HEK293 (cell line): ENCODE data around the gene CTNNBL1.
A peak's percentile ranks its signal among the peaks of the same experiment; 100 is the strongest.

Experiments used
- CTCF ChIA-PET: fragments of 350-600 bp; formaldehyde crosslinking; extraction: SDS; loops from one replicate; lab custom pipeline; 2021; ENCODE audit warnings: antibody characterized with exemption; lab: Yijun Ruan, JAX
- POLR2A ChIA-PET: fragments of 300-600 bp; formaldehyde crosslinking; extraction: SDS; loops from one replicate; lab custom pipeline; 2020; ENCODE audit warnings: antibody characterized with exemption, inconsistent platforms; lab: Yijun Ruan, JAX
- H3K27ac ChIP-seq: fragments of 200-500 bp; sonication (Bioruptor generic); 2 replicates; pipeline ENCODE4 v1.5.1; 2014; ENCODE audit warnings: low read depth, low read length, control low read depth, inconsistent platforms; ENCODE audit errors: extremely low read depth
- H3K36me3 ChIP-seq, 2 experiments: fragments of 200-500 bp in 1 of 2; sonication (Bioruptor generic) in 1 of 2; 1 replicate in 1 of 2; 2 replicates in 1 of 2; pipeline ENCODE4 v1.5.1; 2014 to 2017; ENCODE audit warnings: inconsistent platforms in 2 of 2, low read length in 2 of 2; ENCODE audit not compliant: control insufficient read depth in 2 of 2, insufficient read depth in 1 of 2
- H3K4me1 ChIP-seq: fragments of 200-500 bp; sonication (Bioruptor generic); 2 replicates; pipeline ENCODE4 v1.5.1; 2014; ENCODE audit warnings: mild to moderate bottlenecking, low read length, inconsistent platforms; ENCODE audit not compliant: control insufficient read depth, insufficient read depth
- H3K4me3 ChIP-seq: 2 replicates; pipeline ENCODE4 v1.5.1; 2011; ENCODE audit warnings: low read depth, mild to moderate bottlenecking, control low read depth, low read length, moderate library complexity
- H3K9me3 ChIP-seq: fragments of 200-500 bp; sonication (Bioruptor generic); 2 replicates; pipeline ENCODE4 v1.5.1; 2014; ENCODE audit warnings: low read depth, low read length, inconsistent platforms; ENCODE audit not compliant: control insufficient read depth, insufficient read depth
- BCL11B ChIP-seq: fragments of 450-650 bp; formaldehyde crosslinking; IDR thresholded peaks from 2 replicates; pipeline ENCODE4 v1.5.1; 2016; ENCODE audit warnings: low read depth, missing biosample characterization, missing genetic modification characterization
- GLIS1 ChIP-seq: fragments of 450-650 bp; formaldehyde crosslinking; IDR thresholded peaks from 2 replicates; pipeline ENCODE4 v1.5.1; 2016; ENCODE audit warnings: missing biosample characterization, missing genetic modification characterization
- HOXC10 ChIP-seq: sonication (generic); formaldehyde crosslinking; IDR thresholded peaks from 2 replicates; pipeline ENCODE4 v1.8.1; 2023; ENCODE audit warnings: mild to moderate bottlenecking, missing genetic modification reagents
- KLF8 ChIP-seq: fragments of 450-650 bp; formaldehyde crosslinking; IDR thresholded peaks from 2 replicates; pipeline ENCODE4 v1.5.1; 2016; ENCODE audit warnings: missing biosample characterization, missing genetic modification characterization
- PRDM6 ChIP-seq: fragments of 450-650 bp; formaldehyde crosslinking; IDR thresholded peaks from 2 replicates; pipeline ENCODE4 v1.5.1; 2017; ENCODE audit warnings: missing biosample characterization, missing genetic modification characterization
- SCRT1 ChIP-seq: fragments of 450-650 bp; formaldehyde crosslinking; IDR thresholded peaks from 2 replicates; pipeline ENCODE4 v1.5.1; 2016; ENCODE audit warnings: missing biosample characterization, missing genetic modification characterization, borderline replicate concordance
- SCRT2 ChIP-seq: fragments of 450-650 bp; formaldehyde crosslinking; IDR thresholded peaks from 2 replicates; pipeline ENCODE4 v1.5.1; 2016; ENCODE audit warnings: missing biosample characterization, missing genetic modification characterization
- TRIM28 ChIP-seq: IDR thresholded peaks from 2 replicates; pipeline ENCODE4 v1.6.1; 2011; ENCODE audit warnings: low read length, control low read depth, borderline replicate concordance
- ZBTB21 ChIP-seq: fragments of 450-650 bp; formaldehyde crosslinking; IDR thresholded peaks from 2 replicates; pipeline ENCODE4 v1.5.1; 2017; ENCODE audit warnings: missing biosample characterization, missing genetic modification characterization
- ZEB2 ChIP-seq: fragments of 450-650 bp; formaldehyde crosslinking; IDR thresholded peaks from 2 replicates; pipeline ENCODE4 v1.5.1; 2016; ENCODE audit warnings: missing biosample characterization, missing genetic modification characterization
- ZIC2 ChIP-seq: fragments of 450-650 bp; formaldehyde crosslinking; IDR thresholded peaks from 2 replicates; pipeline ENCODE4 v1.5.1; 2016; ENCODE audit warnings: missing biosample characterization, missing genetic modification characterization
- ZNF214 ChIP-seq: fragments of 450-650 bp; formaldehyde crosslinking; IDR thresholded peaks from 2 replicates; pipeline ENCODE4 v1.5.1; 2017; ENCODE audit warnings: missing biosample characterization, mild to moderate bottlenecking, missing genetic modification characterization, borderline replicate concordance
- ZNF530 ChIP-seq: fragments of 450-650 bp; formaldehyde crosslinking; IDR thresholded peaks from 2 replicates; pipeline ENCODE4 v1.5.1; 2016; ENCODE audit warnings: low read depth, missing biosample characterization, missing genetic modification characterization
- ZNF626 ChIP-seq: fragments of 450-650 bp; sonication (Bioruptor Pico); formaldehyde crosslinking; IDR thresholded peaks from 2 replicates; pipeline ENCODE4 v1.5.1; 2018; ENCODE audit warnings: missing biosample characterization, missing genetic modification characterization, inconsistent platforms
- ZNF830 ChIP-seq: fragments of 450-650 bp; IDR thresholded peaks from 2 replicates; pipeline ENCODE4 v1.5.0; 2018; ENCODE audit warnings: missing biosample characterization, missing genetic modification characterization, low read depth, mild to moderate bottlenecking, moderate library complexity
- ZSCAN16 ChIP-seq: fragments of 450-650 bp; formaldehyde crosslinking; IDR thresholded peaks from 2 replicates; pipeline ENCODE4 v1.5.1; 2016; ENCODE audit warnings: missing biosample characterization, missing genetic modification characterization

The CTNNBL1 gene

GRCh38 chr20:37881601-37882343, 187.9 kb downstream of the CTNNBL1 start:
- no peak overlapping the region for H3K4me3 ChIP-seq
- H3K9me3 ChIP-seq: no peaks in the 10 kb centered on the region
- no peak for TF ChIP-seq BCL11B
- TF ChIP-seq ZNF830 (tag by site-specific recombination): no peak
- no peak for TF ChIP-seq ZNF214 (tag by site-specific recombination)
- TF ChIP-seq ZNF530: no peak
- TF ChIP-seq PRDM6 (tag by site-specific recombination): no peak
- TF ChIP-seq TRIM28: no peak
- TF ChIP-seq ZBTB21: no peak
- TF ChIP-seq ZNF626 (tag by site-specific recombination): no peak
- TF ChIP-seq ZEB2 (tag by site-specific recombination): no peak
- no peak for TF ChIP-seq ZSCAN16 (tag by site-specific recombination)
- TF ChIP-seq, all 188 proteins: peak for 0
- Histone ChIP-seq H3K27ac (no peak overlapping the region), H3K36me3 (no peaks in the 10 kb centered on the region), H3K4me1 (no peaks in the 10 kb centered on the region)
- CTCF ChIA-PET: no interaction called here
- POLR2A ChIA-PET: no interaction called here

GRCh38 chr20:37882961-37883712, 189.3 kb downstream of the CTNNBL1 start:
- TF ChIP-seq KLF8 (tag by site-specific recombination): no peak
- peak; percentile 69 for TF ChIP-seq GLIS1 (tag by site-specific recombination)
- TF ChIP-seq ZIC2: peak; percentile 42; the same call in 1 of the 2 replicates
- TF ChIP-seq, all 188 proteins: peak for 2
- no peak overlapping the region for H3K27ac ChIP-seq
- ChIA-PET CTCF (no interaction called here), POLR2A (no interaction called here)
- no peaks in the 10 kb centered on the region for H3K36me3 ChIP-seq
- no peaks in the 10 kb centered on the region for H3K4me1 ChIP-seq
- no peak overlapping the region for H3K4me3 ChIP-seq
- H3K9me3 ChIP-seq: no peaks in the 10 kb centered on the region

GRCh38 chr20:37885042-37885441, 191.2 kb downstream of the CTNNBL1 start:
- ChIA-PET CTCF (no interaction called here), POLR2A (no interaction called here)
- Histone ChIP-seq H3K36me3 (no peaks in the 10 kb centered on the region), H3K27ac (no peak overlapping the region), H3K4me3 (no peak overlapping the region), H3K9me3 (no peaks in the 10 kb centered on the region), H3K4me1 (no peaks in the 10 kb centered on the region)
- peak; percentile 54; the same call in 1 of the 2 replicates for TF ChIP-seq SCRT1 (tag by site-specific recombination)
- no peak for TF ChIP-seq HOXC10 (CRISPR knock-in tag)
- TF ChIP-seq SCRT2 (tag by site-specific recombination): peak; percentile 91
